Dendritic cell treated with granulocyte-macrophage colony-stimulating factor and Interleukin-4, amounts not matched to agents 40 ng/mL and 50 ng/mL, for 4 days (primary cell): ENCODE data around the gene SGK1.
"Not testable (repeated sequence)": the region's sequence is repeated elsewhere in the genome, so short reads cannot be mapped to it uniquely, and the experiment has no call there.

Experiments
- H3K27ac Mint-ChIP-seq: one replicate; pipeline ENCODE4 v1.8.0; 2022; ENCODE audit warnings: mild to moderate bottlenecking, mixed read lengths
- H3K27me3 Mint-ChIP-seq: one replicate; pipeline ENCODE4 v1.8.0; 2022; ENCODE audit warnings: mild to moderate bottlenecking, mixed read lengths
- H3K36me3 Mint-ChIP-seq: one replicate; pipeline ENCODE4 v1.8.0; 2022; ENCODE audit warnings: low read depth, mixed read lengths
- H3K4me1 Mint-ChIP-seq: one replicate; pipeline ENCODE4 v1.8.0; 2022; ENCODE audit warnings: low read depth, mixed read lengths
- H3K4me3 Mint-ChIP-seq: one replicate; pipeline ENCODE4 v1.8.0; 2022; ENCODE audit warnings: mild to moderate bottlenecking, moderate library complexity, mixed read lengths
- H3K9me3 Mint-ChIP-seq: one replicate; pipeline ENCODE4 v1.8.0; 2022; ENCODE audit warnings: mixed read lengths
- intact Hi-C: fragments of 100-400 bp; cut with micrococcal nuclease; formaldehyde crosslinking; loops from one replicate; pipeline ENCODE4 v1.15.0; 2022

Gene SGK1

DNA sequence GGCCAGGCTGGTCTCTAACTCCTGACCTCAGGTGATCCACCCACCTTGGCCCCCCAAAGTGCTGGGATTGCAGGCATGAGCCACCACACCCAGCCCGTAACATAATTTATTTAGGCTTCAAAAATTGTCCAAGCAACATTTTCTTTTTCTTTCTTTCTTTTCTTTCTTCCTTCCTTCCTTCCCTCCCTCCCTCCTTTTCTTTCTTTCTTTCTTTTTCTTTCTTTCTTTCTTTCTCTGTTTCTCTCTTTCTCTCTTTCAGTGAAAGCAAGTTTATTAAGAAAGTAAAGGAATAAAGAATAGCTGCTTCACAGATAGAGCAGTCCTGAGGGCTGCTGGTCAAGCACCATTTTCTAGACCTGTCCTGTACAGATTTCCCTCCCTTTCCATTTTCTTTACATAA lies 113.2 kb downstream of the SGK1 start:
- H3K27me3 Mint-ChIP-seq, H3K9me3 Mint-ChIP-seq, H3K27ac Mint-ChIP-seq, H3K4me1 Mint-ChIP-seq, intact Hi-C loops, H3K36me3 Mint-ChIP-seq, H3K4me3 Mint-ChIP-seq: not testable (repeated sequence)

DNA sequence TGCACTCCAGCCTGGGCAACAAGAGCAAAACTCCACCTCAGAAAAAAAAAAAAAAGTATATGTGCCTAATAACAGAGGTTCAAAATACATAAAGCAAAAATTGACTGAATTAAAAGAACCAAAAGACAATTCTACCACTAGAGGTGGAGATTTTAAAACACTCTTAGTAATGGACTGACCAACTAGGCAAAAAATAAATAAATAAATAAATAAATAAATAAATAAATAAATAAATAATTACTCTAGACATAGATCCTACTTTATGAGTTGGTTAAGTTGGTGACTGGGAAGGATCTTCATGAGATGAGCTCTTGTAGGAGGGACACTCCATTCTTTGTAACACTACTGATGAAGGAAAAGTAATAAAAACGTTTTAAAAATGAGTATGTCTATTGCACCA lies 113.9 kb downstream of the SGK1 start:
- Mint-ChIP-seq H3K36me3 (no peaks in the 10 kb centered on the region), H3K27ac (no peak overlapping the region), H3K9me3 (peaks cover 9% of the 10 kb centered on the region), H3K4me3 (no peak overlapping the region), H3K27me3 (no peaks in the 10 kb centered on the region), H3K4me1 (peaks cover 5% of the 10 kb centered on the region)
- intact Hi-C loops = no loop called here

DNA sequence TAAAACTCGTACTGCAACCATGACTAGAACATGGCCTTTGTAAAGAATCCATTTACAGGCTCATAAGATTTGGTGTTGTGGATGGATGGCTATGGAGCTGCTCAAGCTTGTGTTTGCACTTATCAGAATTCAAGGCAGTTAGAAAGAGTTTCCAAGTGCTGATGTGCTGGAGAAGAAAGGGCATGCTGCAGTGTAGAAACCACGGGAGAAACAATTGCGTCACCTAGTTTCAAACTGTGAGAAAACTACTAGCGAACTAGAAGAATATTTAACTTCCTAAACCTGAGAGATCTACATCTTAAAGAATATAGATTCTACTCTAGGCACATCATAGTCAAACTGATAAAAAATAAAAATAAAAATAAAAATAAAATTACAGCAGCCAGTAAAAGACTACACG lies 116.2 kb downstream of the SGK1 start:
- intact Hi-C loops = no loop called here
- Mint-ChIP-seq H3K4me1 (peaks cover 5% of the 10 kb centered on the region), H3K9me3 (peaks cover 9% of the 10 kb centered on the region), H3K4me3 (no peak overlapping the region), H3K27me3 (no peaks in the 10 kb centered on the region), H3K36me3 (no peaks in the 10 kb centered on the region), H3K27ac (no peak overlapping the region)

DNA sequence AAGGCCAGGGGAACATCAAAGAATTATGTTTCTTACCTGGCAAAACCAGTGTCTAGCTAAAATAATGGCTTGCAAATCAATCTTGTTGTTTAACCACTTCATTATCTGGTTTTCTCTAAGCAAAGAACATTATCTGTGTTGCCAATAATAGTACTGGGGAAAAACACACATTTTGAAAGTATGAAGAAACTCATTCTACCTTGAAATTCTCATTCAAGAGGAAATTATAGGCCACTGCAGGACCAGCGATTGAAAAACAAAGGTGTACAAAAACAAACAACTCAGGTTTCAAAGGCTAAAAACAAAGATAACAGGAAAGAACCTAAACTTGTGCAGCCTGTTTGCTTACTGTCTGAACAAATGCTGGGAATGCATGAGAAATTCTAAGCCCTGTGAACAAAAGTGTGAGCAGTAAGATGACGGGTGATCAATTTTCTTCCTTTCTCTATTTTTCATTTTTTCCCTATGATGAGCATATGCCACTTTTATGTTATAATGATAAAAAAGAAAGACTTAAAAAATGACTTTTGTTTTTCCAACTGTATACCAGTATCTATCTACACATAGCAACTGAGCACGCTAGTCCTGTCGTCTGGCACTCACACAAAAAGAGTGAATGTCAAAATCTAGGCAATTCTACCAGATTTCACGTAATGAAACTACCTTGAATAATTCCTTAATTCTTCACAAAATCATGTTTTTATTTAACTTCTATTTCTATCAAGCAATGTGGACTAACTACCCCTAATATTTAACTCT lies 117.9 kb downstream of the SGK1 start:
- H3K27ac Mint-ChIP-seq = no peak overlapping the region
- H3K4me3 Mint-ChIP-seq = no peak overlapping the region
- peaks cover 5% of the 10 kb centered on the region for H3K4me1 Mint-ChIP-seq
- no peaks in the 10 kb centered on the region for H3K27me3 Mint-ChIP-seq
- no peaks in the 10 kb centered on the region for H3K36me3 Mint-ChIP-seq
- peaks cover 9% of the 10 kb centered on the region for H3K9me3 Mint-ChIP-seq
- intact Hi-C loops = no loop called here

DNA sequence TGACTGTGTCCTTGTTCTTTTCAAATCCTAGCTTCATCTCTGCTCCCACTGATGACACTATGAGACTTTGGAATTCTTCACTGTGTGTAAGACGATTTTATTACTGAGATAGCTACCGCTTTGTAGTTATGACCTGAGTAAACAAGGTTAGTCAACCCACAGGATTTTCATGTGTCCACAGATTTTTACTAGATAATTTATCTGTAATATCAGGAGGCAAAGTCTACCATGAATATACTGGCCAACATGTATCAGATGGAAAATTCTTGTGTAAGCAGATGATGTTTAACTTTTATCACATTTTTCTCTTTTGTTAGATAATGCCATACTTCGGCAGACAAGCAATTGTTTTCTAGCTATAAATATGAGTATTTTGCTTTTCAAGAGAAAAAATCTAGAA lies 119.8 kb downstream of the SGK1 start:
- peaks cover 5% of the 10 kb centered on the region for H3K4me1 Mint-ChIP-seq
- no peak overlapping the region for H3K27ac Mint-ChIP-seq
- H3K9me3 Mint-ChIP-seq = peaks cover under 1% of the 10 kb centered on the region
- no peak overlapping the region for H3K4me3 Mint-ChIP-seq
- intact Hi-C loops = no loop called here
- no peaks in the 10 kb centered on the region for H3K36me3 Mint-ChIP-seq
- H3K27me3 Mint-ChIP-seq = no peaks in the 10 kb centered on the region

DNA sequence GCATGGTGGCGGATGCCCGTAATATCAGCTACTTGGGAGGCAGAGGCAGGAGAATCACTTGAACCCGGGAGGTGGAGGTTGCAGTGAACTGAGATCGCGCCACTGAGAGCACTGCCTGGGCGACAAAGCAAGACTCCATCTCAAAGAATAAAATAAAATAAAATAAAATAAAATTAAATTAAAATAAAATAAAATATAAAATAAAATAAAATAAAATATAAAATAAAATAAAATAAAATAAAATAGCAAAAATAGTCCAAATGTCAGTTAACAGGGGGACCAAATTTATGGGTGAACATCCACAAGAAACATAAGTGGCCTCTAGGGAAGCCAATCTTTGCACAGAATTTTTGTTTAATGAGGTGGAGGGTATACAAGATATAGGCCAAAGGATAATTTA lies 120.2 kb downstream of the SGK1 start:
- H3K4me1 Mint-ChIP-seq, H3K27ac Mint-ChIP-seq, H3K36me3 Mint-ChIP-seq, intact Hi-C loops, H3K27me3 Mint-ChIP-seq, H3K4me3 Mint-ChIP-seq, H3K9me3 Mint-ChIP-seq: not testable (repeated sequence)

DNA sequence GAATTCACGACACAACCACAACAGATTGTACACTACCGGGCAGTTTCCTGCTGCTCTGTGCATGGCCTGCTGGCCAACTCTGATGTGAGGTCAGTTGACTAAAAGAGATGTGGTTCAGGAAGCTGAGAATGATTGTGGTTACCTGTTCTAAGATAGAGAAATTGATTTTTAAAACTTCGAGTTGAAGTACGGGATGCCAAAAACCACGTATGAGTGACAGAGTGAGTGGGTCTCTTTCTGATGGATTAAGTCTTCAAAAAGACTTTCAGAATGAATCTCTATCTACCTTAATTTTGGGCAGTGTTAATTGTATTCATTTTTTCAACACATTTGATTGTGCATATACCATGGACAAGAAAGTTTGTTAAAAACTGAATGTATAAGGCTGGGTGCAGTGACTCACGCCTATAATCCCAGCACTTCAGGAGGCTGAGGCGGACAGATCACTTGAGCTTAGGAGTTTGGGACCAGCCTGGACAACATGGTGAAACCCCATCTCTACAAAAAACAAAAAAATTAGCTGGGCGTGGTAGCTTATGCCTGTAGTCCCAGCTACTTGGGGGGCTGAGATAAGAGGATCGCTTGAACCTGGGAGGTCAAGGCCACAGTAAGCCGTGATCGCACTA lies 121.2 kb downstream of the SGK1 start:
- H3K4me1 Mint-ChIP-seq = peaks cover 3% of the 10 kb centered on the region
- no peaks in the 10 kb centered on the region for H3K36me3 Mint-ChIP-seq
- H3K27ac Mint-ChIP-seq = no peak overlapping the region
- no peak overlapping the region for H3K4me3 Mint-ChIP-seq
- no peaks in the 10 kb centered on the region for H3K9me3 Mint-ChIP-seq
- no peaks in the 10 kb centered on the region for H3K27me3 Mint-ChIP-seq
- intact Hi-C loops = no loop called here

DNA sequence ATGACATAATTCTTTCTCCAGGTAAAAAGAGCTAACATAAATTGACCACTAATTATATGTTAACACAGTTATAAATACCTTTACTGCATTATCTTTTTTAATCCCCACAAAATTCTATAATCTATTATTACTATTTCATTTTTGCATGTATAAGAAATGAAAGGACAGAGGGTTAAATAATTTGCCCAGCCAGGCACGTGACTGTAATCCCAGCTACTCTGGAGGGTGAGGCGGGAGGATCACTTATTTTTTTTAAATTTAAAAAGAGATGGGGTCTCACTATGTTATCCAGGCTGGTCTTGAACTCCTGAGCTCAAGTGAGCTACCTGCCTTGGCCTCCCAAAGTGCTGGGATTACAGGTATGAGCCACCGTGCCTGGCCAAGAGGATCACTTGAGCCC lies 121.9 kb downstream of the SGK1 start:
- intact Hi-C loops = no loop called here
- Mint-ChIP-seq H3K27me3 (no peaks in the 10 kb centered on the region), H3K36me3 (no peaks in the 10 kb centered on the region), H3K4me1 (no peaks in the 10 kb centered on the region), H3K27ac (no peak overlapping the region), H3K4me3 (no peak overlapping the region), H3K9me3 (no peaks in the 10 kb centered on the region)

DNA sequence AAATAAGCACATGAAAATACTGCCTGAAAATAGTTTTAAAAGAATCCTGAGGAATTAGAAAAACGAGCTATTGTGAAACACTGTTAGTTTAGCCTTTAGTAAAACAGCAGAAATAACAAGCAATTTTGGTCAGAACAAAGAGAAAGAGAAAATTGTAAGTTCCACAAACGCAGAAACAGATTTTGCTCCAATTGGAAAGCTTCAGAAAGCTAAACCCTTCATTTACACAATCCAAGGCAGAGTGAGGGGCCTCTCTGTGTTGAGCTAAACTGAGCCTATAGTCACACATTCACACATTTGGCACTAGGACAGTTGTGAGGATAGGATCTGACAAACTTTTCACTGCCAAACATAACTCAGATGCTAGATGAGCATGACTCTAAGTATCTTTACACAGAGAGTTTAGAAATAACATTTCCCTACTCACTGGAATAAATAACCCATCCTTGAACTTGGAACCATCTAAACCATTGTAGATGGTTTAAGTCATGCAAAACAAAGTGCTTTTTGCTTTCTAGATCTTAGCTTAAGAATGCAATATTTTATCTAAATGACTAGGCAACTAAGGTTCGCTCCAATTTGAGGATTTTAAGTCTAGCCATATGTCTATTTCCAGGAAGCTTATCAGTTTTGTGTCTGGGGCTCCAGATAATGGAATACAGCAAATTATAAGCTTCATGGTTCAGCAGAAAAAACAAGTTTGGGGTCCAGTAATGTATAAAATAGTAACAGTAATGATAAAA lies 122.6 kb downstream of the SGK1 start:
- H3K27ac Mint-ChIP-seq = no peak overlapping the region
- H3K27me3 Mint-ChIP-seq = no peaks in the 10 kb centered on the region
- no peaks in the 10 kb centered on the region for H3K9me3 Mint-ChIP-seq
- intact Hi-C loops = no loop called here
- H3K4me1 Mint-ChIP-seq = no peaks in the 10 kb centered on the region
- no peak overlapping the region for H3K4me3 Mint-ChIP-seq
- no peaks in the 10 kb centered on the region for H3K36me3 Mint-ChIP-seq

DNA sequence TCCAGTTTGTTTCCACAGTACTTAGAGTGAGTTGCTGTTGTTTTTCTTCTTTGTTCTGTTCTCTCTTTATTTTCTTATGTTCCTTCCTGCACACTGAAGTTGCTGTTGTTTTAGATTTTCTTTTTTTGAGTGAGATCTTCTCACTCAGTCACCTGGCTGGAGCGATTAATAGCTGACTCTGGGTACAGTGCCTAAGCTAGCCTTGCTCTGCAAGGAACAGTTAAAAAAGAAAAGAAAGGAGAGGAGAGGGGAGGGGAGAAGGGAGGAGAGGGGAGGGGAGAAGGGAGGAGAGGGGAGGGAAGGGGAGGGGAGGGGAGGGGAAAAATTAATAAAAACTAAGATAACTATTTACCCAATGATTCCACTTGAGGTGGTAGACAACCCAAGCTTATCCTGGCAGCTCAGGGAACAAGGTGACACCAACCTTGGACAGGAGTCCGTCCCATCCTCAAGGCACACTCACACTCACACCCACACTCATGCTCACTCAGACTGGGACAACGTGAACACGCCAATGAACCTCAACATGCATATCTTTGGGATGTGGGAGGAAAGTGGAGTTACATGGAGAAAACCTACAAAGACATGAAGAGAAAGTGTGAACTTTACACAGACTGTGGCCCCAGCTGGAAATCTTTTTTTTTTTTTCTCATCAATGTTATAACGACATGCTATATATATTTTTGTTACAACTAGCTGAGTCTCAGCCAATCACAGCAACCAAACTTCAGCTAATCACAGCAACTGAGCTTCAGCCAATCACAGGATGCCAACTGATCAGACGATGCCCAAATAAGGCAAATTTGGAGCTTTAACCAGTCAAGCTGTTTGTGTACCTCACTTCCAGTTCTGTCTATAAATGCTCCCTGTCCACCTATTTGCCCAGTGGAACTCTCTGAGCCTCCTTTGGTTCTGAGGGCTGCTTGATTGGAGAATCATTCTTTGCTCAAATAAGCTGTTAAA lies 124.1 kb downstream of the SGK1 start:
- no peaks in the 10 kb centered on the region for H3K9me3 Mint-ChIP-seq
- H3K27ac Mint-ChIP-seq = no peak overlapping the region
- no peak overlapping the region for H3K4me3 Mint-ChIP-seq
- no peaks in the 10 kb centered on the region for H3K27me3 Mint-ChIP-seq
- H3K4me1 Mint-ChIP-seq = no peaks in the 10 kb centered on the region
- no peaks in the 10 kb centered on the region for H3K36me3 Mint-ChIP-seq
- intact Hi-C loops = no loop called here

DNA sequence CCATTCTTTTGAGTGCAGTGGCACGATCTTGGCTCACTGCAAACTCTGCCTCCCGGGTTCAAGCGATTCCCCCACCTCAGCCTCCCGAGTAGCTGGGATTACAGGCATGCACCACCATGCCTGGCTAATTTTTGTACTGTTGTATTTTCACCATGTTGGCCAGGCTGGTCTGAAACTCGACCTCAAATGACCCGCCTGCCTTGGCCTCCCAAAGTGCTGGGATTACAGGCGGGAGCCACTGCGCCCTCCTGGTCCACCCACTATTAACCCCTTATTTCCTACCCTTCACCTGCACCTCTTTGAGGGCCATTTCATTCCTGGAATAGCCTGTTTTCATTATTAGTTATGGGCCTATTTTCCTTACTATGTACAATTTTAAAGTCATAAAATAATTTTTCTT lies 125.3 kb downstream of the SGK1 start:
- H3K36me3 Mint-ChIP-seq, H3K4me3 Mint-ChIP-seq, H3K27me3 Mint-ChIP-seq, H3K27ac Mint-ChIP-seq, H3K9me3 Mint-ChIP-seq, H3K4me1 Mint-ChIP-seq, intact Hi-C loops: not testable (repeated sequence)

DNA sequence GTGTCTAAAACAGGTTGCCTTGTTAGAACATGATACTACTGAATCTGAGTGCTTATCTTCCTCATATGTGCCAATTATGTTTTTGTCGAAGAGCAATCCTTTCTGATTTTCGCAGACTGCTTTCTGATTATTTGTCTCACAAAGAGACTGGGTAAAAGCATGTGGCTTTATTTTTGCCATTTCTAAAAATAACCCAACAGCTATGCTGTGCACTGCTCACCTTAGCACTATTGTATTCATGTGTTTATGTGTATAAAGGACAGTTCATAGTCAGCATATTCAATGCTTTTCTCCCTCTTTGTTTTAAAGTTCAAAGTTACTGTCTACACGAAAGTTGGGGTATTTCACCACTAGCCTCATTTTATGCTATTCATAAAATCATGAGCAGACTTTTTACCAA lies 127.0 kb downstream of the SGK1 start:
- peaks cover 2% of the 10 kb centered on the region for H3K4me1 Mint-ChIP-seq
- no peaks in the 10 kb centered on the region for H3K27me3 Mint-ChIP-seq
- no peaks in the 10 kb centered on the region for H3K9me3 Mint-ChIP-seq
- no peaks in the 10 kb centered on the region for H3K36me3 Mint-ChIP-seq
- no peak overlapping the region for H3K27ac Mint-ChIP-seq
- intact Hi-C loops = no loop called here
- no peak overlapping the region for H3K4me3 Mint-ChIP-seq

DNA sequence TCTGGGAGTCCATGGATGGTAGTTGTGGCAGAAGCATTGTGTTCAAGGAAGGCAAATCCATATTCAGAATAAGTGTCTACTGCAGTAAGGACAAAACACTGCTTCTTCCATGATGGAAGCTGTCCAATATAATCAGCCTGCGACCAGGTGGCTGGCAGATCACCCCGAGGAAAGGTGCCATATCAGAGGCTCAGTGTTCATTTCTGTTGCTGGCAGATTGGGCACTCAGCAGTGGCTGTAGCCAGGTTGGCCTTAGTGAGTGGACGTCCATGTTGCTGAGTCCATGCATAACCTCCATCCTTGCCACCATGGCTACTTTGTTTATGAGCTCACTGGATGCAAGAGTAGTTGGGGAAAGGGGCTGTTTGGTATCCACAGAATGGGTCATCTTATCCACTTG lies 130.2 kb downstream of the SGK1 start:
- Mint-ChIP-seq H3K4me1 (peaks cover 20% of the 10 kb centered on the region), H3K9me3 (no peaks in the 10 kb centered on the region), H3K36me3 (no peaks in the 10 kb centered on the region), H3K27me3 (no peaks in the 10 kb centered on the region), H3K27ac (no peak overlapping the region), H3K4me3 (no peak overlapping the region)
- intact Hi-C loops = no loop called here

DNA sequence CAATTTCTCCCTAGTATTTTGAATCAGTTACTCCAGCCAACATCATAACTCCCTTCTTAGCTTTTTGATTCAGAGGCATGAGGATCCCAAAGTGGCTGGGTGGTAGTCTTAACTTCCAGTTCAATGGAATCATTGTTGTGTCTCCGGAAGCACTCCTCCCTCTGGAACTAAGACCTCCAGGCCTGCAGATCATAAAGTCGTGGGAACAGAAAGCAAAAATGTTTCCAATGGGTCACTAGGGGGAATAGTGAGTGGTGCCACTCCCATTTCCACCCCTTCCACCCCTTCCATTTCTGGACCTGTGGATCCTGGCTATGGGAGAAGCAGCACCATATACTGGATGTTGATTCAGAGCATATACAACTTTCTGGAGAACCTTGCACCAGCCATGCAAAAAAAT lies 130.8 kb downstream of the SGK1 start:
- intact Hi-C loops = no loop called here
- H3K27me3 Mint-ChIP-seq = no peaks in the 10 kb centered on the region
- H3K9me3 Mint-ChIP-seq = no peaks in the 10 kb centered on the region
- no peak overlapping the region for H3K4me3 Mint-ChIP-seq
- H3K27ac Mint-ChIP-seq = no peak overlapping the region
- H3K36me3 Mint-ChIP-seq = no peaks in the 10 kb centered on the region
- peaks cover 23% of the 10 kb centered on the region for H3K4me1 Mint-ChIP-seq
